SHP77 (cell line): Measurements from ENCODE around the gene TBATA.

Experiments used
- DNase-seq, 2 experiments: peaks; one replicate each; lab custom pipeline; 2025; lab: John Stamatoyannopoulos, UW

The TBATA gene

DNA sequence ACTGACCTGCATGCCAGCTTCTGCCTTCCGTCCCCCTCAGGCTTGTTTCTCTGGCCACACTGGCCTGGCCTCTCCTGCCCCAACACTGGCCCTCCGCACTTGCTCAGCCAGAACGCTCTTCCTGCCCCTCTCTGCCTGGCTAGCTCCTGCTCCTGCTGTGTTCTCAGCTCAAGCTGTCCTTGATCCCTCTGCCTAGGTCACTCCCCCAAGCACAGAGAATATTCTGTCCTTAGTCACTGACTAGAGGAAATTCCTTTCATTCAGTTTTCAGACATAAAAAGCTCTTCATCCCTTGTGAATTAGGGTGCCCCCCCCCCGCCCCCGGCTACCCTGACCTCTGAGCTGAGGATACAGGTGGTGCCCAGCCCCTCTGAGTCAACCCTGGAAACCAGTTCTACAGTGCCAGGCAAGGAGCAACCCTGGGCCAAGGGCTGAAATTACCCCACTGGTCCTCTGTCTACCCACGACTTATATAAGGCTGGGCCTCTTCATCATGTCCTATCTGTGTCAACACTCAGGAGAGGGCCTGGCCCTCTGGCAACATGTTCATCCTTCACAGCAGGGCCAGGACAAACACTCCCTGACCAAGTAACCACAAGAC, 23.9 kb upstream of the TBATA start:
- DNase-seq, result no peak

DNA sequence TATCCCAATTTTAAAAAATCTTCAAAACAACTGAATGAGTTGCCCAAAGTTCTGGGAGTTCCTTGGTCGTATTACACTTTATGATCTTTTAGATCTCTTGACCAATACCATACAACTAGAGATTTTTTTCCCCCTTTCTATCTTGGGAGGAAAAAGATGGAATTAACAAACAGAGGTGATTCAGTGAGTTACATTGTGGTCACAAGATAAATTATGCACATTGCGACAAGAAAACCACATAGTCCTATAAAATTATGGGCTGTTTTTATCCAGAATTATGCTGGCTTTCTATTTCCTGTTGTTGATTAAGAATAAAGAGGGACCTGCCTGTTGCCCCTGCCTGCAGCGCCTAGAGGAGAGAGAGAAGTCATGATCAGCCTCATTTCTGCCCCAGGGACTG, 22.4 kb upstream of the TBATA start:
- DNase-seq, result no peak

- DNase-seq, result no peak
Measured at GRCh38 chr10:70806841-70807240, 21.7 kb upstream of the TBATA start.

- no peak for DNase-seq
Measured at GRCh38 chr10:70805619-70806215, 20.5 kb upstream of the TBATA start.

- DNase-seq, result no peak
Measured at GRCh38 chr10:70804421-70804808, 19.2 kb upstream of the TBATA start.

DNA sequence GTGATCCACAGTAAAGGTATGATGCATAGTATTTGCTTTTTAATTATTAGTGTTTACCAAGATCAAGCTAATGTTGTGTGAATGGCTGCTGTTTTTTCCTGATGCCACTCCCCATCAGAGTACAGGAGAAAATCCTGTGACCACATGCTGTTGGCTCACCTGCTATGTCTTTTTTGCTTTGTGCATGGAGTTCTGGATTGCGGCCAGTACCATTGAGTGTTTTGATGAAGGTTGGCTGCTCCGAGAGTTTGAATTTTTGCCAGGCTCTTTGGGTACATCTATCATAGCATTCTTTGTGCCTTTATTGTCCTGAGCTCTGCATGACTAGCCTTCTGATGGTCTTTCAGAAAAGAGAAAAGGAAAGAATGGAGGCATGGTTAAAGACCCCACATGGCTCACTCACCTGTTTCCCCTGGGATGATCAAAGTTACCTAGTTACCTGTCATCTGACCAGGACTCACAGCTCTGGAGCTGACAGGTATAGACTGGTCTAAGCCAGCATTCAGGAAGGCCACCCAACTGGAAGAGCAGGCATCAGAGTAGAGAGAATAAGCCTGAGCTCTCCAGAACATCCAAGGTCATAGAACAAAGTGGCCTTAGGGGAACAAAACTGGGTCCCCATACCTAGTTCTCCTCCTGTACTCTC, 18.7 kb upstream of the TBATA start:
- DNase-seq, result peak; percentile 17 to 35

DNA sequence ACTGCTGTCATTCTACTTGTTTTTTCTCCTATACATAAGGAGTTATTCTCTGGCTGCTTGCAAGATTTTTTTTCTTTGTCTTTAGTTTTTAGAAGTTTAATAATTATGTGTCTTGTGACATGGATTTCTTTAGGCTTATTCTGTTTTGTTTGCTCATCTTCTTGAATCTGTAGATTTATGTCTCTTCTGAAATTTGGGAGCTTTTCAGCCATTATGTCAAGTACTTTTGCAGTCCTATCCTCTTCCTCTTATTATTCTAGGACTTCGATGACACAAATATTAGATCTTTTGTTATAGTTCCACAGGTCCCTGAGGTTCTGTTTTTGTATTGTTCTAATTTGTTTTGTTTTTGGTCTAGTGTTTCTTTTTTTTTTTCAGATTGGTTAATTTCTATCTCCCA, 16.7 kb upstream of the TBATA start:
- no peak for DNase-seq

DNA sequence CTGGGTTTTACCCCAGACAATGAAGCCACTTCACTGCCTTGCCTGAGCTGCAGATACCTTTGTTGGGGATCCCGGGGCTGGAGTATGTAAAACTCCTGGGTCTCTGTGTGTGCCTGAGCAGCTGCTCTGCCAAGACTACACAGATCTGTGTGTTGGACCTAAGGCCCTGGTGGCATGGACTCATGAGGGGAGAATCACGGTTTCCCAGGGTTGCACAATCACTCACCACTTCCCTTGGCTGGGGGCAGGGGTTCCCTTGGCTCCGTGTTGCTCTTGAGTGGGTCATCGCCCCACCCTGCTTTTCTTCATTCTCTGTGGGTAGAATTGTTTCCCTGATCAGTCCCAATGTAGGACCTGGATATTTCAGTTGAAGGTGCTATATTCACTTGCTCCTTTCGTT, 13.9 kb upstream of the TBATA start:
- DNase-seq, result no peak

DNA sequence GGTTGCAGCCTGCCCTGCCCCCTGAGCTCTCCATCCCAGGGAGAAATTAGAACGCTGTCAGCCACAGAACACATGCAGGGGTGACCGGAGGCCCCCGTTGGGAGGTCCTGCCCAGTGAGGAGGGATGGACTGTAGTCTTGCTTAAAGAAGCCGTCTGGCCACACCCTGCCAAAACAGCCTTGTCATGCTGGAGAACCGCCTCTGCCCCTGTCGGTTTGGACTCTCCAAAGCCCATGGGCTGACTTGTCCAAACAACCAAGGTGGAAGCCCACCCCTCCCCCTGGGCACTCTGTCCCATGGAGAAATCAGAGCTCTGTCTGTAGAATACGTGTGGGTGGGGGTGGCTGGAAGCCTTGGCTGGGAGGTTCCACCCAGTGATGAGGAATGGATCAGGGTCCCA, 12.7 kb upstream of the TBATA start:
- DNase-seq, result no peak

DNA sequence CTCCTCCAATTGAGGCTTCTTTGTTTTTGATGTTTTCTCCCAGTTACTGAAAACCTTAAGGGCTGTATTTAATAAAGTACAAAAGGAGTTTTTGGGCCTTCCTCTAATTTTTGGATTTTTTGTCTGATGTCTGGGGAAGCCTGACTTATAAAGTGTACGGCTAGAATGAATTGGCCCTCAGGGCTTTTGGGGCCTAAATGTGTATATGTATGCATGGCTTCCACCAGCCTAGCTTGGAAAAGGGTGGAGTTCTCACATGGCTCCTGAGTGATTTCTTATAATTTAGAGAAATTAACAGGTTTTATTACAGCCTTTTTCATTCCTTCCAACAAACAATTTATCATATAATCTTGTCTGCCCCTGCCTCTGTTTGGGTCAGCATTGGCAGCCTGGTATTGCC, 10.4 kb upstream of the TBATA start:
- DNase-seq, result no peak

GRCh38 chr10:70791386-70792039, 6.3 kb upstream of the TBATA start:
- DNase-seq, result no peak

- DNase-seq, result no peak
Measured at GRCh38 chr10:70786799-70787415, 1.7 kb upstream of the TBATA start.

DNA sequence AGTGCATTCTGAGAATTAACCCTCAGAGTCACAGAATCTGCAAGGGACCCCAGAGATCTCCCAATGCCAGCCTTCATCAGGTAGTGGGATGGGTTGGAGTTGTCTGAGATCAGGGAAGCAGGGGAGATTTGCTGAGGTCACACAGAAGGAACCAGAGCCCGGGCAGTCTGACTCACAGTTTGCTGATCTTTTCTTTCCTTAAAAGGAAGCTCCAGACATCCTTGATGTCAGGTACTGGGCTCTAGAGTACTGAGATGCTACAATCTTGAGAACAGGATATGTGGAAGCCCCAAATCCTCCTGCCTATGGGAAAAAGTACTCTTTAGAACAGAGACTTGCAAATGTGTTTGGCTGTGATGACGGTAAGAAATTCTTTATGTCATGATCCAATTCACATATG, 706 bp downstream of the TBATA start:
- no peak for DNase-seq

- DNase-seq, result no peak
Measured at GRCh38 chr10:70784016-70784415, 1.2 kb downstream of the TBATA start.

DNA sequence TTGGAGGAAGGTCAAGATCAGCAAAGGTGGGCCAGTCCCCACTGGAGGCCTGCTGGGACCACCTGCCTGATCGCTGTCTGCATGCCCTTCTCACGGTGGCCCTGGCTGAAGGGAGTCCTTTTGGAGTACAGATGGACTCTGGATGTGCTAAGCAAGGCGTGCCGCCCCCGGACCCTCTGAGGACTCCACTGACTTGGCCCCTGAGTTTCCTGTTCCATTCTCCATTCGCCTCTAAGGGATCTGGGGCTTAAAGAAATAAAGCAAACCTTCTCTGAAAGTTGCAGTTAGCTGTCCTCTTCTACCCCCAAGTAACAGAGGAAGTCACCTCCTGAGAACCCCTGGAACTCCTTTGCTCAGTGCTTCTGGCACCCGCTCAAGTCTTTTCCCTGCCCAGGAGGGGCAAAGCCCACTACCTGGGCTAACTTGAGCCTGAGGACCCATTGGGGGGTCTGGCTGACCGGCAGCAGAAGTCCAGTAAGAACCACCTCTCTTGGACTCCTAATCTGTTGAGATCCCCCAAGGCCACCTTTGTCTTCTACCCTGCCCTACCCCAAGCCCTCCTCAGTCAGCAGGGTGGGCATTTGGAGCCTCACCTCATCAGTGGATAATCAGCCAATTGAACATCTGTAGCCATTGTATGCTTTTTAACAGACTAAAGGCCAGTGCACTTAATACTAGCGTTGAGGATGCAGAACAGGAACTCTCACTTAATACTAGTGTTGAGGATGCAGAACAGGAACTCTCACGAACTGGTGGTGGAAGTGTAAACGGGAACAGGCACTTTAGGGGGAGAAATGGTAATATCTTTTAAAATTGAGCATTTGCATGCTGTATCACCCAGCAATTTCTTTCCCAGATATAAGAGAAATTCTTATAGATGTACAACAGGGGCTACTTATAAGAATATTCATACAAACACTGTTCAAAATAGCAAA, 2.2 kb downstream of the TBATA start:
- no peak for DNase-seq

DNA sequence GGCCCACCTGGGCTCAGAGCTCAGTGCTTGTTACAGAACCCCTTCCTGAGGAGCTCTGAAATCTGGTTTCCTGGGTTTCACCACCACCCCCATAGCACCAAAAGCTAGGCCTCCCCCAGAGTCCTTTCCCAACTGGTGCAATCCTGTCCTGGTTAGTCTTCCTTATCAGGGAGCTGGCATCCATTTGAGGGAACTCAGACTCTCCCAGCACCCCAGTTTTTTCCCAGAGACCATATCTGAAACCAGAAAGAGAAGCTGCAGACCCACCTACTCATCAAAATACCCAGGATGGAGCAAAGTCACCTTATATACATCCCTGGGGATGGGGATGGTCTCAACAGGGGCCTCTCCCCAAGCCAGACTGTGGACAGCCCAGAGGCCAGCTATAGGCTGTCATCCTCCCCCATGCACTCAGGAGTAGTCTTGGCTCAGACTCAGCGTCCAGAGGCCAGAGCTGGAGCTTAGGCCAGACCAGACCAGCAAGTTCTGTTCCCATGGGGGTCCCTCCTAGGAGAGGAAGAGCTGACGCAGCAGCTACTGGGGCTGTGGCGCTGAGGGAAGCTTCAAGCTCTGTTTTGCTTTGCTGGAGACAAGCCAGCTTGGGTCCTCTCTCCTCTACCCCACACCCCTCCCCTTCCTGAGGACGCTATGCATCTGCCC, 3.0 kb downstream of the TBATA start:
- no peak for DNase-seq

- no peak for DNase-seq
Measured at GRCh38 chr10:70781461-70782051, 3.6 kb downstream of the TBATA start.

DNA sequence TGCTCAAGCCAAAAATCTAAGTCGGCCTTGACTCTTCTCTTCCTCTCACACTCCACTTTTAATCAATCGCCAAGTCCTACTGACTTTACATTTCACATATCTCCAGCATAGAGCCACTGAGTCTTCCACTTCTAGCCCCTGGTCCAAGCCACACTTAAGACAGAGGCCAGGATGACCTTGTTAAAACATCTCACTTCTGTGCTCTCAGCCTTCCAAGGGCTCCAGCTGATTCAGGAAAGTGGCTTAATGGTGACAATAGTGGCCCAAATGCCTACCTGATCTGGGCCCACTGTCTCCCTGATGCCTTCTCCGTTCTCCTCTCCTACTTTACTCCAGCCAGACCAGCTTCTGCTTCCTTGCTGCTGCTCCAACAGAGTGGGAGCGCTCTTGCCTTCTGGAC, 4.4 kb downstream of the TBATA start:
- DNase-seq, result no peak

- no peak for DNase-seq
Measured at GRCh38 chr10:70780370-70780760, 4.8 kb downstream of the TBATA start.

- no peak for DNase-seq
Measured at GRCh38 chr10:70779511-70780369, 5.4 kb downstream of the TBATA start.
